ENCODE results near the gene DISP3. TPM values are rescaled to one million over a fixed set of nuclear protein-coding genes. Genes with fewer than 3 reads are reported as not detected.

Gene DISP3
- total and polyA plus RNA-seq, 4 donors, result 0.04 to 0.18 (median 0.07) TPM; not detected in 1

GRCh38 chr1:11500881-11501280, 21.9 kb downstream of the DISP3 start:
- DNase-seq (no peak), ATAC-seq (ENCODE audit: insufficient read depth, low FRiP score) (no peak)
- Histone ChIP-seq H3K4me3 (no peak overlapping the region), H3K4me1 (ENCODE audit: control insufficient read depth in 5 of 5, insufficient read depth in 5 of 5, low read length in 5 of 5) (peaks cover 0 to 4% (median 0%) of the 10 kb centered on the region in 5 donors), H3K27me3 (ENCODE audit: control insufficient read depth in 3 of 3, insufficient read depth in 3 of 3, low read length in 2 of 3) (peaks cover 0 to 7% (median 2%) of the 10 kb centered on the region in 3 donors), H3K9ac (ENCODE audit: insufficient read depth in 1 of 2, low read length in 2 of 2) (no peak overlapping the region), H3K36me3 (ENCODE audit: control insufficient read depth in 4 of 4, insufficient read depth in 4 of 4, low read length in 4 of 4) (no peaks in the 10 kb centered on the region), H3K27ac (ENCODE audit: low read depth in 1 of 2, low read length in 1 of 2) (no peak overlapping the region), H3K9me3 (ENCODE audit: control insufficient read depth in 4 of 4, insufficient read depth in 3 of 4, low read length in 3 of 4) (peaks cover 0 to 24% (median 18%) of the 10 kb centered on the region in 4 donors)
- 89 to 90% methylated on average over 7 of the region's 7 CpGs for WGBS, 2 donors
- TF ChIP-seq CTCF (IDR thresholded peaks at IDR 0.05; ENCODE audit: control extremely low read depth, extremely low read depth), result no peak

- peaks cover 0 to 7% (median 2%) of the 10 kb centered on the region in 3 donors for H3K27me3 ChIP-seq (ENCODE audit: control insufficient read depth in 3 of 3, insufficient read depth in 3 of 3, low read length in 2 of 3)
- no peak overlapping the region for H3K9ac ChIP-seq (ENCODE audit: insufficient read depth in 1 of 2, low read length in 2 of 2)
- peaks cover 0 to 24% (median 18%) of the 10 kb centered on the region in 4 donors for H3K9me3 ChIP-seq (ENCODE audit: control insufficient read depth in 4 of 4, insufficient read depth in 3 of 4, low read length in 3 of 4)
- TF ChIP-seq CTCF (IDR thresholded peaks at IDR 0.05; ENCODE audit: control extremely low read depth, extremely low read depth), result no peak
- peak; percentile 64 to 81 (median 66) for DNase-seq
- no peak for ATAC-seq (ENCODE audit: insufficient read depth, low FRiP score)
- H3K4me1 ChIP-seq (ENCODE audit: control insufficient read depth in 5 of 5, insufficient read depth in 5 of 5, low read length in 5 of 5), result peaks cover 0 to 4% (median 0%) of the 10 kb centered on the region in 5 donors
- no peak overlapping the region for H3K27ac ChIP-seq (ENCODE audit: low read depth in 1 of 2, low read length in 1 of 2)
- no peaks in the 10 kb centered on the region for H3K36me3 ChIP-seq (ENCODE audit: control insufficient read depth in 4 of 4, insufficient read depth in 4 of 4, low read length in 4 of 4)
- H3K4me3 ChIP-seq, result no peak overlapping the region
- WGBS, 2 donors, result 30 to 61% methylated on average over 48 of the region's 48 CpGs
Observed at GRCh38 chr1:11501491-11501897, 22.5 kb downstream of the DISP3 start.

- H3K9me3 ChIP-seq (ENCODE audit: control insufficient read depth in 4 of 4, insufficient read depth in 3 of 4, low read length in 3 of 4), result peaks cover 0 to 27% (median 19%) of the 10 kb centered on the region in 4 donors
- no peak for ATAC-seq (ENCODE audit: insufficient read depth, low FRiP score)
- no peak for TF ChIP-seq CTCF (IDR thresholded peaks at IDR 0.05; ENCODE audit: control extremely low read depth, extremely low read depth)
- H3K27ac ChIP-seq (ENCODE audit: low read depth in 1 of 2, low read length in 1 of 2), result no peak overlapping the region
- peaks cover 0 to 4% (median 0%) of the 10 kb centered on the region in 5 donors for H3K4me1 ChIP-seq (ENCODE audit: control insufficient read depth in 5 of 5, insufficient read depth in 5 of 5, low read length in 5 of 5)
- no peak for DNase-seq
- WGBS, 2 donors, result 73 to 91% methylated on average over 19 of the region's 19 CpGs
- no peaks in the 10 kb centered on the region for H3K36me3 ChIP-seq (ENCODE audit: control insufficient read depth in 4 of 4, insufficient read depth in 4 of 4, low read length in 4 of 4)
- H3K4me3 ChIP-seq, result no peak overlapping the region
- no peak overlapping the region for H3K9ac ChIP-seq (ENCODE audit: insufficient read depth in 1 of 2, low read length in 2 of 2)
- H3K27me3 ChIP-seq (ENCODE audit: control insufficient read depth in 3 of 3, insufficient read depth in 3 of 3, low read length in 2 of 3), result peaks cover 0 to 7% (median 2%) of the 10 kb centered on the region in 3 donors
Observed at GRCh38 chr1:11501906-11502485, 23.0 kb downstream of the DISP3 start.

Measured in lung (tissue), 12 donors.